Lung (tissue), 12 donors: Measurements from ENCODE around the gene TPRG1. TPM values are rescaled to one million over a fixed set of nuclear protein-coding genes. Genes with fewer than 3 reads are reported as not detected.

Experiments used
- ATAC-seq: fragments of 200-7000 bp; cut with Tn5 transposase; one replicate; pipeline ENCODE4 v1.9.1; 2020; ENCODE audit warnings: moderate number of reproducible peaks; ENCODE audit not compliant: insufficient read depth, low FRiP score
- DNase-seq, 3 donors: peaks; one replicate each; pipeline ENCODE4 v3.0.0-alpha.2; 2013 to 2017
- H3K27ac ChIP-seq, 2 donors: one replicate each; pipeline ENCODE4 v1.5.1; 2013; ENCODE audit warnings: mild to moderate bottlenecking in 2 of 2, moderate library complexity in 2 of 2, control low read depth in 1 of 2, inconsistent platforms in 1 of 2, low read depth in 1 of 2, low read length in 1 of 2
- H3K27me3 ChIP-seq, 3 donors: one replicate each; pipeline ENCODE4 v1.5.1; 2013; ENCODE audit warnings: low read length in 2 of 3; ENCODE audit not compliant: control insufficient read depth in 3 of 3, insufficient read depth in 3 of 3
- H3K36me3 ChIP-seq, 4 donors: one replicate each; pipeline ENCODE4 v1.5.1; 2013; ENCODE audit warnings: low read length in 4 of 4, mild to moderate bottlenecking in 1 of 4, moderate library complexity in 1 of 4; ENCODE audit not compliant: control insufficient read depth in 4 of 4, insufficient read depth in 4 of 4
- H3K4me1 ChIP-seq, 5 donors: one replicate each; pipeline ENCODE4 v1.5.1; 2013; ENCODE audit warnings: low read length in 5 of 5, mild to moderate bottlenecking in 2 of 5, moderate library complexity in 1 of 5; ENCODE audit not compliant: control insufficient read depth in 5 of 5, insufficient read depth in 5 of 5
- H3K4me3 ChIP-seq: one replicate; pipeline ENCODE4 v1.5.1; 2013; ENCODE audit warnings: mild to moderate bottlenecking, control low read depth, moderate library complexity
- H3K9ac ChIP-seq, 2 donors: one replicate each; pipeline ENCODE4 v1.5.1; 2013; ENCODE audit warnings: low read length in 2 of 2, control low read depth in 1 of 2; ENCODE audit not compliant: insufficient read depth in 1 of 2
- H3K9me3 ChIP-seq, 4 donors: one replicate each; pipeline ENCODE4 v1.5.1; 2013; ENCODE audit warnings: low read length in 3 of 4, mild to moderate bottlenecking in 1 of 4, moderate library complexity in 1 of 4; ENCODE audit not compliant: control insufficient read depth in 4 of 4, insufficient read depth in 3 of 4
- WGBS, 2 donors: extraction: QIAGEN DNeasy Blood & Tissue Kit; methylation state at CpG; one replicate each; pipeline ENCODE4 v1.1.7; 2013; 5-methylcytosine and 5-hydroxymethylcytosine counted together
- polyA plus RNA-seq, 2 donors: library from polyadenylated mRNA; stranded (reverse); fragments of 200-250 nt; gene quantifications; one replicate each; pipeline ENCODE4 v1.2.1, GENCODE V29; 2013
- total RNA-seq, 2 donors: library from RNA; depleted of rRNA in 1 of 2; stranded (reverse); fragments of >200 nt in 1 of 2; gene quantifications; one replicate each; pipeline ENCODE4 v1.2.1, GENCODE V29; 2014 to 2021
- TF ChIP-seq, protein P1 (sequence below): IDR thresholded peaks from 2 replicates; pipeline ENCODE4 v1.5.1; 2012; ENCODE audit warnings: mild to moderate bottlenecking; ENCODE audit errors: control extremely low read depth, extremely low read depth
- donor health status: control.
- donor health status: control.
- donor health status: Bipolar disorder and iron deficiency.
- donor health status: healthy.
- donor health status: DM: yes; HTN: yes; CAD: no.

Gene TPRG1
- total and polyA plus RNA-seq, 4 donors, result 3.7 to 13.8 (median 9.4) TPM

DNA sequence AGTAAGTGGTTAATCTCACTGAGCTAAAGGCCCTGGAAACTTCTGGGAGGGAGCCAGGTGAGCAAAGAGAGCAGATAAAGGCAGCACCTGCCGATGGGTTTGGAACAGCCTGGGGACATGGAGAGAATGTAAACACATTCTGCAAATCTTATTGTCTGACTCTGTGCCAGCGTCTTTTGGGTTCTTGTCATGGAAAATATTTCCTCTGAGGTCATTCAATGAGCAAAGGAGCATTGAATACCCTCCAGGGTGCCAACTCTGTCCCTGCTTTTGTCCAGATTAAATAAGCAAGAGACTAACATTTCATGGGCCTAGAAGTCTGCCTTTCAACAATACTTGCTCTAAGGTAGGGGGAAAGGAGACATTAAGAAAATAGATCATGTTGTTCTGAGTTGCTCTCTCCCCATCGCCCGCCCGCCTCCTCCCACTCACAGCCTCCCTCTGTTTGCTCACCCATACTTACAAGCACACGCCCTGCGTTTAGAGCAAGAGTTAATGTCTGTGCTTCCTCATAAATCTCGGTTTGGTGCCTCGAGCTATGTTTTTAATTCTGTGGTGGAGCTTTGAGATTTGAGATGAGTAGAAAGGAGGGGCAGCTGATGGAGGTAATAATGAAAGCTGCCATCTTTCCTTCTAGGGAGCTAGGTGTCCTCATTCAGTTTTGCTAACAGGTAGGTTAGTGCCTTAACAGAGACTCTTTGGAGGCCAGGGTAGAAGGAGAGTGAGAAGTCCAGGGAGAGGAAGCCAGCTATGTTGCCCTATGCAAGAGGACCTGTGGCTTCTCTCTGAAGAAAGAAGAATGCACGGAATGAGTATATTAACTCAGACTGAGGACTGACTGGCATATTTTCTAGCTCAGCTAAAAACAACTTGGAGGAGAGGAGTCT, 132.9 kb downstream of the TPRG1 start:
- DNase-seq, result peak; percentile 45 to 51 (median 51)

DNA sequence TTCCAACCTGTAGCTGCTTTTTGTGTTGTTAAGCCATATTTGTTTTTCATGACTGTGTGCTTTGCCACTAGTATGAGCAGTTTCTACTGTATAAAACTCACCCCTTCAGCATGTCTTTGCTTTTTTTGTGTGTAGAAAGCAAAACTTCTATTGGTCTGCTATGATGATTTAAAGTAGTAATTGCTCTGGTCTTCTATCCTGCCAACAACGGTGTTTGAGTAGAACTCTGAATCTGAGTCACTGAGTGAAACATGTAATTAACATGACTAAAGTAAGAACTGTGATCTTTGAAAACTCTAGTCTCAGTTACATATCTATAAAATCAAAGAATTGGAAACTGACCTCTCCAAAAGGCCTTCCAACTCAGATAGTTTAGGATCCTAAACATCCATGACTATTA, 133.6 kb downstream of the TPRG1 start:
- WGBS, 2 donors, result 56 to 94% methylated on average over 1 of the region's 1 CpG
- Histone ChIP-seq H3K27ac (peak overlapping the region in 1 of 2 donors; percentile 59), H3K9ac (no peak overlapping the region), H3K4me3 (no peak overlapping the region), H3K9me3 (no peaks in the 10 kb centered on the region), H3K36me3 (no peaks in the 10 kb centered on the region), H3K4me1 (peaks cover 0 to 18% (median 2%) of the 10 kb centered on the region in 5 donors), H3K27me3 (no peaks in the 10 kb centered on the region)
- TF ChIP-seq, protein P1, sequence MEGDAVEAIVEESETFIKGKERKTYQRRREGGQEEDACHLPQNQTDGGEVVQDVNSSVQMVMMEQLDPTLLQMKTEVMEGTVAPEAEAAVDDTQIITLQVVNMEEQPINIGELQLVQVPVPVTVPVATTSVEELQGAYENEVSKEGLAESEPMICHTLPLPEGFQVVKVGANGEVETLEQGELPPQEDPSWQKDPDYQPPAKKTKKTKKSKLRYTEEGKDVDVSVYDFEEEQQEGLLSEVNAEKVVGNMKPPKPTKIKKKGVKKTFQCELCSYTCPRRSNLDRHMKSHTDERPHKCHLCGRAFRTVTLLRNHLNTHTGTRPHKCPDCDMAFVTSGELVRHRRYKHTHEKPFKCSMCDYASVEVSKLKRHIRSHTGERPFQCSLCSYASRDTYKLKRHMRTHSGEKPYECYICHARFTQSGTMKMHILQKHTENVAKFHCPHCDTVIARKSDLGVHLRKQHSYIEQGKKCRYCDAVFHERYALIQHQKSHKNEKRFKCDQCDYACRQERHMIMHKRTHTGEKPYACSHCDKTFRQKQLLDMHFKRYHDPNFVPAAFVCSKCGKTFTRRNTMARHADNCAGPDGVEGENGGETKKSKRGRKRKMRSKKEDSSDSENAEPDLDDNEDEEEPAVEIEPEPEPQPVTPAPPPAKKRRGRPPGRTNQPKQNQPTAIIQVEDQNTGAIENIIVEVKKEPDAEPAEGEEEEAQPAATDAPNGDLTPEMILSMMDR, result no peak
- no peak for ATAC-seq
- DNase-seq, result no peak

More for the DNA sequence above, 132.9 kb downstream of the TPRG1 start:
- Histone ChIP-seq H3K27ac (peak overlapping the region in 1 of 2 donors; percentile 89), H3K9ac (no peak overlapping the region), H3K9me3 (no peaks in the 10 kb centered on the region), H3K36me3 (no peaks in the 10 kb centered on the region), H3K27me3 (no peaks in the 10 kb centered on the region), H3K4me1 (peaks cover 0 to 18% (median 2%) of the 10 kb centered on the region in 5 donors), H3K4me3 (no peak overlapping the region)
- WGBS, 2 donors, result 62 to 82% methylated on average over 10 of the region's 10 CpGs
- TF ChIP-seq, protein P1, result no peak
- ATAC-seq, result peak; percentile 60

DNA sequence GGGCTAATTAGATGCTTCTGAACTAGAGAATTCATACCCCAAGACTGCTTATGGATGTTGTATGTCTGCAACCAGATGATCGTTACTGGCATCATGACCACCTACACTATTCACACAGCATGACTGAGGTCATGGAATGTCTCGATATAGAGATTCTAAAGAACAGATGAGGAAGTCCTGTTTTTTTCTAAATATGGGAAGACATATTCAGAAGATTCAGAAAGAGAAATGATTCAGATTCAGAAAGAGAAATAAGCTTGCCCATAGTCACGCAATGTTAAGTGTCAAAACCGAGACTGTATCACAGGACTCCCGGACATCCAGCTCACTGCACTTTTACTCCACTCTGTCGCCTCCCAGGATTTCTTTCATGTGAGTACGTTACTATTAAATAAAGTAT, 136.2 kb downstream of the TPRG1 start:
- WGBS, 2 donors, result 89 to 94% methylated on average over 7 of the region's 7 CpGs
- no peaks in the 10 kb centered on the region for H3K9me3 ChIP-seq
- H3K27me3 ChIP-seq, result no peaks in the 10 kb centered on the region
- H3K9ac ChIP-seq, result no peak overlapping the region
- ATAC-seq, result no peak
- no peak overlapping the region for H3K4me3 ChIP-seq
- H3K36me3 ChIP-seq, result no peaks in the 10 kb centered on the region
- no peak overlapping the region for H3K27ac ChIP-seq
- DNase-seq, result no peak
- H3K4me1 ChIP-seq, result peaks cover 0 to 15% (median 0%) of the 10 kb centered on the region in 5 donors
- TF ChIP-seq, protein P1, result no peak
